ENCODE data around the gene CORO2B. TPM values are rescaled to one million over a fixed set of nuclear protein-coding genes. Genes with fewer than 3 reads are reported as not detected.

Gene CORO2B
- polyA plus RNA-seq, 1 of the 3 experiments (the other 2 are of a cell fraction), result 3.6 TPM

DNA sequence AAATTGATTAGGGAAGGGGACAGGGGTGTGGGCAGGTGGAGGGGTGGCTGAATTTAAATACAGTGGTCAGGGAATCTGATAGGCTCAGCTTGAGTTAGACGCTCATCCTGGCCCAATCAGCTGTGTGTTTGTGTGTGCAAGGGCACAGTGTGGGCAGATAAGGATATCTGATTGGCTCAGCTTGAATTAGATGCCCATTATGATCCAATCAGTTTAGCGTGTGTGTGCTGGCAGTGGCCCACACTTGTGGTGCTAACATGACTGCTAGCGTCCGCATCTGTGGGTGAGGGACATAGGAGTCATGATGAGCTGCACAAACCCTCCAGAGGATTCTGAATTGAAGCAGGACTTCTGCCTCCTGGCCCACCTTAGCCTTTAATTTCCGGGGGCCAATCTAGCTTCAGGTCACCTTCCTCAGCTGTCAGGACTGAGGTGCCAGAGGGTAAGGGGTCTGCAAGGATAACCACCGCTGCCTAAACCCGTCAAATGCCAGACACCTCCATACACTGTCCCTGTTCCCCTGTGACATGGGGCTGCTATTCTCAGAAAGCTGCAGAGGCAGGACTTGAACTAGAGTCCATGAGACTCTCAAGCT lies 97.3 kb downstream of the CORO2B start:
- POLR2A ChIA-PET, result no interaction called here
- no peak overlapping the region for H2AFZ ChIP-seq (ENCODE audit: low read depth)
- WGBS (ENCODE audit: low lambda C conversion rate), result 79% methylated on average over 7 of the region's 7 CpGs

GRCh38 chr15:68676926-68677325 lies 98.1 kb downstream of the CORO2B start:
- Histone ChIP-seq H3K27ac (ENCODE audit: low read depth in 2 of 2, low read length in 1 of 2) (no peak overlapping the region), H3K9me3 (no peaks in the 10 kb centered on the region), H3K9me2 (no peaks in the 10 kb centered on the region), H4K20me1 (ENCODE audit: insufficient read depth) (no peaks in the 10 kb centered on the region), H2AFZ (ENCODE audit: low read depth) (no peak overlapping the region), H3K4me3 (ENCODE audit: low read depth in 2 of 2, low read length in 1 of 2) (no peak overlapping the region), H3F3A (replicated peaks; ENCODE audit: insufficient read depth) (no peaks in the 10 kb centered on the region), H3K36me3 (replicated peaks in 1 of 2; ENCODE audit: control insufficient read depth in 1 of 2, insufficient read depth in 2 of 2, low read length in 1 of 2) (no peaks in the 10 kb centered on the region), H3K4me2 (no peak overlapping the region), H3K4me1 (ENCODE audit: control insufficient read depth in 1 of 2, insufficient read depth in 2 of 2, low read depth in 1 of 2, low read length in 1 of 2) (no peaks in the 10 kb centered on the region; a peak in 1 of 4 replicates), H3K9ac (no peak overlapping the region), H3K79me2 (ENCODE audit: insufficient read depth) (no peaks in the 10 kb centered on the region), H3K27me3 (ENCODE audit: insufficient read depth) (no peaks in the 10 kb centered on the region)
- 93% methylated on average over 4 of the region's 4 CpGs for WGBS (ENCODE audit: low lambda C conversion rate)
- ChIA-PET CTCF (interaction anchor here (1.0 to 32.6 kb wide), 8 partner anchors 43 to 371 kb away, joined by 3 to 464 read pairs (median 12); no protein-coding TSS in a partner anchor), POLR2A (no interaction called here)
- no peak for TF ChIP-seq EP300 (IDR thresholded peaks at IDR 0.05; ENCODE audit: borderline replicate concordance in 1 of 2, low read depth in 1 of 2, low read length in 1 of 2)
- TF ChIP-seq GATA2 (CRISPR knock-in tag; IDR thresholded peaks at IDR 0.05), result no peak
- no peak for TF ChIP-seq ZBTB33 (IDR thresholded peaks at IDR 0.05; ENCODE audit: borderline replicate concordance, low read depth)
- TF ChIP-seq, protein P1, sequence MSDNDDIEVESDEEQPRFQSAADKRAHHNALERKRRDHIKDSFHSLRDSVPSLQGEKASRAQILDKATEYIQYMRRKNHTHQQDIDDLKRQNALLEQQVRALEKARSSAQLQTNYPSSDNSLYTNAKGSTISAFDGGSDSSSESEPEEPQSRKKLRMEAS (IDR thresholded peaks at IDR 0.05; ENCODE audit: low read depth), result no peak
- no peak for TF ChIP-seq SMC3 (IDR thresholded peaks at IDR 0.05; ENCODE audit: low read depth, low read length)
- TF ChIP-seq, protein P2, sequence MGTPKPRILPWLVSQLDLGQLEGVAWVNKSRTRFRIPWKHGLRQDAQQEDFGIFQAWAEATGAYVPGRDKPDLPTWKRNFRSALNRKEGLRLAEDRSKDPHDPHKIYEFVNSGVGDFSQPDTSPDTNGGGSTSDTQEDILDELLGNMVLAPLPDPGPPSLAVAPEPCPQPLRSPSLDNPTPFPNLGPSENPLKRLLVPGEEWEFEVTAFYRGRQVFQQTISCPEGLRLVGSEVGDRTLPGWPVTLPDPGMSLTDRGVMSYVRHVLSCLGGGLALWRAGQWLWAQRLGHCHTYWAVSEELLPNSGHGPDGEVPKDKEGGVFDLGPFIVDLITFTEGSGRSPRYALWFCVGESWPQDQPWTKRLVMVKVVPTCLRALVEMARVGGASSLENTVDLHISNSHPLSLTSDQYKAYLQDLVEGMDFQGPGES (IDR thresholded peaks at IDR 0.05; ENCODE audit: low read depth, low read length), result no peak
- no peak for TF ChIP-seq MXI1 (IDR thresholded peaks at IDR 0.05; ENCODE audit: low read depth, low read length)
- TF ChIP-seq TCF12 (IDR thresholded peaks at IDR 0.05), result no peak
- TF ChIP-seq RXRA (IDR thresholded peaks at IDR 0.05; ENCODE audit: borderline replicate concordance, low read depth), result no peak
- TF ChIP-seq EZH2phosphoT487 (IDR thresholded peaks at IDR 0.05; ENCODE audit: borderline replicate concordance, low read depth), result no peak
- TF ChIP-seq RAD21 (IDR thresholded peaks at IDR 0.05; ENCODE audit: low read length), result no peak
- TF ChIP-seq SIN3A (IDR thresholded peaks at IDR 0.05; ENCODE audit: borderline replicate concordance, low read depth, low read length), result no peak
- no peak for TF ChIP-seq POLR2AphosphoS5 (IDR thresholded peaks at IDR 0.05; ENCODE audit: low read depth, low read length)
- TF ChIP-seq FOXJ3 (CRISPR knock-in tag; IDR thresholded peaks at IDR 0.05), result no peak
- no peak for DNase-seq

More for the DNA sequence above, 97.3 kb downstream of the CORO2B start:
- H3K36me3 ChIP-seq (replicated peaks in 1 of 2; ENCODE audit: control insufficient read depth in 1 of 2, insufficient read depth in 2 of 2, low read length in 1 of 2), result no peaks in the 10 kb centered on the region
- no peaks in the 10 kb centered on the region for H3K9me2 ChIP-seq
- no peaks in the 10 kb centered on the region for H3K9me3 ChIP-seq
- no peak overlapping the region for H3K27ac ChIP-seq (ENCODE audit: low read depth in 2 of 2, low read length in 1 of 2)
- no peaks in the 10 kb centered on the region for H3K79me2 ChIP-seq (ENCODE audit: insufficient read depth)
- no peak overlapping the region for H3K9ac ChIP-seq
- H3K27me3 ChIP-seq (ENCODE audit: insufficient read depth), result no peaks in the 10 kb centered on the region
- peak; percentile 55 for DNase-seq
- CTCF ChIA-PET, result interaction anchor here (1.0 to 32.6 kb wide), 12 partner anchors 12 to 370 kb away, joined by 3 to 464 read pairs (median 12); partner anchors contain the start of gene CORO2B
- no peaks in the 10 kb centered on the region for H4K20me1 ChIP-seq (ENCODE audit: insufficient read depth)
- no peaks in the 10 kb centered on the region for H3F3A ChIP-seq (replicated peaks; ENCODE audit: insufficient read depth)
- H3K4me2 ChIP-seq, result no peak overlapping the region
- H3K4me1 ChIP-seq (ENCODE audit: control insufficient read depth in 1 of 2, insufficient read depth in 2 of 2, low read depth in 1 of 2, low read length in 1 of 2), result no peaks in the 10 kb centered on the region; a peak in 1 of 4 replicates
- no peak overlapping the region for H3K4me3 ChIP-seq (ENCODE audit: low read depth in 2 of 2, low read length in 1 of 2)
- TF ChIP-seq CHD2 (IDR thresholded peaks at IDR 0.05; ENCODE audit: low read length, partially characterized antibody), result no peak
- TF ChIP-seq PBX3 (IDR thresholded peaks at IDR 0.05), result no peak
- peak; percentile 75 for TF ChIP-seq RFX5 (IDR thresholded peaks at IDR 0.05; ENCODE audit: low read length)
